Activated T-helper 9 cell treated with anti-CD3 and anti-CD28 coated beads, Interleukin-2, amount 50 U/mL, for 16 hours (primary cell): ENCODE data around the gene UQCRHL.

Experiments
- DNase-seq: peaks from one replicate; pipeline ENCODE4 v3.0.0-alpha.2; 2020; ENCODE audit warnings: low read depth

UQCRHL gene

DNA sequence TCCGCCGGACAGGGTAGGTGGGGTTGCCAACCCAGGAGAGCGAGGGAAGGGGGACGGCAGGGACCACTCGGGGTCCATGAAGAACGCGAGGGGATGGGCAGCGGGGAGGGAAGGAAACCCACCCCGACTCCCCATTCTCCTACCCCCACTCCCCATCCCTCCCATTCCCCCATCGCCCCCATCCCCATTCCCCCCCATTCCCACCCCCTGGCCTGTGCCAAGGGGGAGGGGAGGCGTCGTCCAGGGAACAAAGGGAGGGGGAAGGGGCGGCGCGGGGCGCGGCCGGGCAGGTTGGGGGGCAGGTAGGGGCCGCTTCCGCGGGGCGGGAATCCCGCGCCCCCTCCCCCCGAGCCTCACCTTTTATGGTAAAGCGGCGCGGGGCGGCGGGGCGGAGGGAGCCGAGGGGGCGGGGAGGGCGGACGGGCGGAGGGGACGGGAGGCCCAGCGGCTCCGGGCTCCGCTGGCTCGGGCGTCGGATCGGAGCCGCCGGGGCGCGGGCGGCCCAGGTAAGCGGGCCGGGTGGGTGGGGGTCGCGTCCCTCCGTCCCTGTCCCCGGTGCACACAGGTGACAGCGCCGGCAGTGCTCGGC lies 49.0 kb downstream of the UQCRHL start, which contains the start of gene FBLIM1:
FBLIM1 (plus strand) TSS at position 453 of the 589 bp plus-strand sequence. CDS start 6,189 bp downstream, outside the sequence.
- no peak for DNase-seq

DNA sequence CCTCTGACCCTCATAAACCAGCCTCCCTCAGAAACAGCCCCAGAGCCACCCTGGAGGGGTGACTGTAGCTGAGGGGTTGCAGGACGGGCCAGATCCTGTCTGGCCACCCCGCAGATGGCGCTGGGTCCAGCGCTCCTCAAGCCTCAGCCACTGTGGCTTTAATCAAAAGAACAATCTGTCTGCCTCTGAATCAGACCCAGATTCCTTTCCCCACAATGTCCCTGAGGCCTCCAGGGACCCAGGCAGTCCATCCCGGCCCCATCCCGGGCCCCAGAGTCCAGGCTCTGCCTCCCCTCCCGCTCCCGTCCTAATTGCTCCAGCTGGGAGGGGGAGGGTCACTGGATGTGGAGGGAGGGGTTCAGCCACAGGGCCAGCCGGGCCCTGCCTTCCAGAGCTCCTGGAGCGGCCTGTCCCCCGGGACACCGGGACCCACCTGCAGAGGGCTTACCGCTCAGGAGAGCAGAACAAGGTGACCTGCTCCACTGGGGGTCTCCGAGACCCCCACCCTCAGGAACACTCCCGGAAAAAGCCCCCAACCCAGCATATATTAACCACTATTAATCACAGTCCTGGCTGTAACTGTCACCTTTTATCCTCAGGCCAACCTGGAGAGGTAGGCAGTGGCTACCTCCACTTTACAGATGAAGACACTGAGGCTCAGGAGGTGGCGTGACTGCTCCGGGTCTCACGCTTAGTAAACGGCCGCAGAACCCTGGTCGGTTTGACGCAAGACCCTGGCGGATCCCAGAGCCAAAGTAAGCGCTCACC lies 49.7 kb downstream of the UQCRHL start:
- DNase-seq, result no peak
